Liver (tissue), 9 donors: ENCODE data around the gene SEMA6B. TPM values are rescaled to one million over a fixed set of nuclear protein-coding genes. Genes with fewer than 3 reads are reported as not detected.

ENCODE experiments used
- DNase-seq: peaks from one replicate; pipeline ENCODE4 v3.0.0-alpha.2; 2017; ENCODE audit warnings: low spot score
- H3K27ac ChIP-seq, 2 donors: one replicate each; pipeline ENCODE4 v1.7.0; 2013; ENCODE audit warnings: inconsistent platforms in 2 of 2, low read length in 2 of 2, control low read depth in 1 of 2, low read depth in 1 of 2, mild to moderate bottlenecking in 1 of 2
- H3K27me3 ChIP-seq, 4 donors: one replicate each; pipeline versions ENCODE4 v1.6.1 to v1.7.0; 2013; ENCODE audit warnings: low read length in 3 of 4, inconsistent platforms in 1 of 4, mild to moderate bottlenecking in 1 of 4, moderate library complexity in 1 of 4; ENCODE audit not compliant: control insufficient read depth in 4 of 4, insufficient read depth in 4 of 4
- H3K36me3 ChIP-seq, 4 donors: one replicate each; pipeline versions ENCODE4 v1.6.1 to v1.7.0; 2013; ENCODE audit warnings: low read length in 3 of 4, mild to moderate bottlenecking in 3 of 4, low read depth in 1 of 4, moderate library complexity in 1 of 4; ENCODE audit not compliant: control insufficient read depth in 4 of 4, insufficient read depth in 3 of 4
- H3K4me1 ChIP-seq, 4 donors: one replicate each; pipeline versions ENCODE4 v1.6.1 to v1.7.0; 2013; ENCODE audit warnings: low read length in 3 of 4, mild to moderate bottlenecking in 3 of 4, moderate library complexity in 1 of 4; ENCODE audit not compliant: control insufficient read depth in 4 of 4, insufficient read depth in 4 of 4
- H3K4me3 ChIP-seq, 3 donors: one replicate each; pipeline versions ENCODE4 v1.6.1 to v1.7.0; 2013; ENCODE audit warnings: low read length in 3 of 3, control low read depth in 1 of 3, low read depth in 1 of 3, mild to moderate bottlenecking in 1 of 3
- H3K9ac ChIP-seq, 2 donors: one replicate each; pipeline ENCODE4 v1.7.0; 2013; ENCODE audit warnings: low read length in 2 of 2, mild to moderate bottlenecking in 2 of 2, moderate library complexity in 2 of 2, control low read depth in 1 of 2, low read depth in 1 of 2
- H3K9me3 ChIP-seq, 4 donors: one replicate each; pipeline versions ENCODE4 v1.6.1 to v1.7.0; 2013; ENCODE audit warnings: low read length in 3 of 4; ENCODE audit not compliant: control insufficient read depth in 4 of 4
- ATF3 ChIP-seq: IDR thresholded peaks from 2 replicates; pipeline ENCODE4 v1.6.1; 2016; ENCODE audit warnings: antibody characterized with exemption
- CTCF ChIP-seq: fragments of 150-350 bp; IDR thresholded peaks from 2 replicates; pipeline ENCODE4 v1.5.1; 2017; ENCODE audit warnings: improper control_type of control experiment, low read depth, low read length; ENCODE audit not compliant: missing input control
- EGR1 ChIP-seq, 2 donors: IDR thresholded peaks; 2 replicates each; pipeline ENCODE4 v1.6.1; 2016 to 2018; ENCODE audit warnings: antibody characterized with exemption in 2 of 2, low read depth in 2 of 2
- FOXA1 ChIP-seq: IDR thresholded peaks from 2 replicates; pipeline ENCODE4 v1.6.1; 2016; ENCODE audit warnings: antibody characterized with exemption
- FOXA2 ChIP-seq: IDR thresholded peaks from 2 replicates; pipeline ENCODE4 v1.6.1; 2016; ENCODE audit warnings: antibody characterized with exemption
- GABPA ChIP-seq, 2 donors: IDR thresholded peaks in 1 of 2; conservative IDR thresholded peaks in 1 of 2; 2 replicates each; pipeline ENCODE4 v1.6.1; 2016; ENCODE audit warnings: antibody characterized with exemption in 2 of 2, mild to moderate bottlenecking in 1 of 2, moderate library complexity in 1 of 2
- HNF4A ChIP-seq, 2 donors: conservative IDR thresholded peaks; 2 replicates each; pipeline ENCODE4 v1.6.1; 2016; ENCODE audit warnings: antibody characterized with exemption in 2 of 2, mild to moderate bottlenecking in 2 of 2
- HNF4G ChIP-seq: IDR thresholded peaks from 2 replicates; pipeline ENCODE4 v1.6.1; 2016; ENCODE audit warnings: antibody characterized with exemption
- JUND ChIP-seq, 2 donors: IDR thresholded peaks; 2 replicates each; pipeline ENCODE4 v1.6.1; 2016; ENCODE audit warnings: antibody characterized with exemption in 2 of 2
- MAX ChIP-seq: IDR thresholded peaks from 2 replicates; pipeline ENCODE4 v1.6.1; 2016; ENCODE audit warnings: antibody characterized with exemption
- NR2F2 ChIP-seq: IDR thresholded peaks from 2 replicates; pipeline ENCODE4 v1.6.1; 2016; ENCODE audit warnings: antibody characterized with exemption
- RAD21 ChIP-seq, 2 donors: IDR thresholded peaks; 2 replicates each; pipeline ENCODE4 v1.6.1; 2016; ENCODE audit warnings: antibody characterized with exemption in 2 of 2, mild to moderate bottlenecking in 2 of 2
- REST ChIP-seq: IDR thresholded peaks from 2 replicates; pipeline ENCODE4 v1.6.1; 2016; ENCODE audit warnings: antibody characterized with exemption, mild to moderate bottlenecking
- RXRA ChIP-seq, 2 donors: IDR thresholded peaks; 2 replicates each; pipeline ENCODE4 v1.6.1; 2017 to 2018; ENCODE audit warnings: antibody characterized with exemption in 2 of 2, mild to moderate bottlenecking in 1 of 2
- SP1 ChIP-seq: IDR thresholded peaks from 2 replicates; pipeline ENCODE4 v1.6.1; 2018; ENCODE audit warnings: antibody characterized with exemption, mild to moderate bottlenecking
- TAF1 ChIP-seq: conservative IDR thresholded peaks from 2 replicates; pipeline ENCODE4 v1.6.1; 2016; ENCODE audit warnings: antibody characterized with exemption, mild to moderate bottlenecking
- YY1 ChIP-seq: IDR thresholded peaks from 2 replicates; pipeline ENCODE4 v1.6.1; 2016; ENCODE audit warnings: antibody characterized with exemption, mild to moderate bottlenecking
- ZBTB33 ChIP-seq: IDR thresholded peaks from 2 replicates; pipeline ENCODE4 v1.6.1; 2016; ENCODE audit warnings: antibody characterized with exemption
- WGBS: extraction: QIAGEN DNeasy Blood & Tissue Kit; methylation state at CpG from one replicate; pipeline ENCODE4 v1.1.7; 2013; 5-methylcytosine and 5-hydroxymethylcytosine counted together
- polyA plus RNA-seq, 2 donors: library from polyadenylated mRNA; stranded (reverse) in 1 of 2; unstranded in 1 of 2; fragments of 200-250 nt in 1 of 2; fragments of >200 nt in 1 of 2; fragmentation: Nextera tagmentation in 1 of 2; extraction: Ambion mirVana in 1 of 2; gene quantifications; one replicate each; pipeline versions ENCODE4 v1.2.1 to v1.2.3, GENCODE V29; 2013 to 2015
- total RNA-seq, 2 donors: library from RNA; depleted of rRNA; stranded (reverse); fragments of >200 nt; gene quantifications; one replicate each; pipeline ENCODE4 v1.2.3, GENCODE V29; 2014
- donor health status: healthy.
- donor health status: healthy.
- donor health status: healthy.
- donor health status: healthy.
- donor health status: healthy.

Gene SEMA6B
- total and polyA plus RNA-seq, 4 donors: 0.58 to 3.2 (median 2.9) TPM

- TF ChIP-seq JUND (IDR thresholded peaks at IDR 0.05): no peak
- TF ChIP-seq CTCF: no peak
- no peak for TF ChIP-seq EGR1 (IDR thresholded peaks at IDR 0.05; ENCODE audit: low read depth in 2 of 2)
- TF ChIP-seq NR2F2: no peak
- no peak for TF ChIP-seq GABPA (IDR thresholded peaks at IDR 0.05 in 1 of 2, conservative IDR thresholded peaks at IDR 0.05 in 1 of 2)
- TF ChIP-seq TAF1: no peak
- no peak for TF ChIP-seq RXRA (IDR thresholded peaks at IDR 0.05)
- TF ChIP-seq HNF4A (conservative IDR thresholded peaks at IDR 0.05): no peak
- TF ChIP-seq MAX: no peak
- no peak for TF ChIP-seq SP1
- no peak for TF ChIP-seq RAD21 (IDR thresholded peaks at IDR 0.05)
- TF ChIP-seq YY1: no peak
- no peak for TF ChIP-seq FOXA2
- TF ChIP-seq FOXA1: no peak
- no peak for TF ChIP-seq ZBTB33
- TF ChIP-seq REST: no peak
- no peak for TF ChIP-seq ATF3
- H3K4me3 ChIP-seq: no peak overlapping the region
- WGBS: 91% methylated on average over 23 of the region's 23 CpGs
- no peaks in the 10 kb centered on the region for H3K4me1 ChIP-seq
- no peak overlapping the region for H3K9ac ChIP-seq
- peaks cover 12 to 74% (median 25%) of the 10 kb centered on the region in 4 donors for H3K36me3 ChIP-seq
- no peak overlapping the region for H3K27ac ChIP-seq
- no peaks in the 10 kb centered on the region for H3K27me3 ChIP-seq
- H3K9me3 ChIP-seq: no peaks in the 10 kb centered on the region
- no peak for DNase-seq
These were observed 55.2 kb downstream of the SEMA6B start for GRCh38 chr19:4504297-4504701.

- Histone ChIP-seq H3K36me3 (peaks cover 12 to 74% (median 25%) of the 10 kb centered on the region in 4 donors), H3K9ac (no peak overlapping the region), H3K4me3 (no peak overlapping the region), H3K27me3 (no peaks in the 10 kb centered on the region), H3K4me1 (no peaks in the 10 kb centered on the region), H3K9me3 (no peaks in the 10 kb centered on the region), H3K27ac (no peak overlapping the region)
- DNase-seq: no peak
- WGBS: 95% methylated on average over 10 of the region's 10 CpGs
- no peak for TF ChIP-seq ZBTB33
- no peak for TF ChIP-seq GABPA (IDR thresholded peaks at IDR 0.05 in 1 of 2, conservative IDR thresholded peaks at IDR 0.05 in 1 of 2)
- no peak for TF ChIP-seq HNF4G
- no peak for TF ChIP-seq RXRA (IDR thresholded peaks at IDR 0.05)
- TF ChIP-seq YY1: no peak
- TF ChIP-seq SP1: no peak
- no peak for TF ChIP-seq TAF1
- TF ChIP-seq NR2F2: no peak
- TF ChIP-seq REST: no peak
- no peak for TF ChIP-seq HNF4A (conservative IDR thresholded peaks at IDR 0.05)
- no peak for TF ChIP-seq RAD21 (IDR thresholded peaks at IDR 0.05)
These were observed 55.7 kb downstream of the SEMA6B start for GRCh38 chr19:4503825-4504170.
